Trophoblast cell (in vitro differentiated cells and primary cell): ENCODE data around the gene CD226.
"Not testable (repeated sequence)": the region's sequence is repeated elsewhere in the genome, so short reads cannot be mapped to it uniquely, and the experiment has no call there.

Experiments
- DNase-seq, 2 donors: peaks; one replicate each; pipeline ENCODE4 v3.0.0-alpha.2; 2016
- H2AFZ ChIP-seq: 2 replicates; pipeline ENCODE4 v1.6.1; 2013; ENCODE audit warnings: low read length, moderate library complexity, mild to moderate bottlenecking; ENCODE audit not compliant: insufficient read depth, poor library complexity
- H2AK5ac ChIP-seq: 2 replicates; pipeline ENCODE4 v1.6.1; 2013; ENCODE audit warnings: mild to moderate bottlenecking, low read length
- H2BK120ac ChIP-seq: 2 replicates; pipeline ENCODE4 v1.6.1; 2013; ENCODE audit warnings: low read length, mild to moderate bottlenecking, moderate library complexity; ENCODE audit not compliant: insufficient read depth, poor library complexity
- H2BK12ac ChIP-seq: 2 replicates; pipeline ENCODE4 v1.6.1; 2013; ENCODE audit warnings: mild to moderate bottlenecking, low read length, moderate library complexity
- H2BK5ac ChIP-seq: 2 replicates; pipeline ENCODE4 v1.6.1; 2013; ENCODE audit warnings: low read length, low read depth, moderate library complexity, mild to moderate bottlenecking; ENCODE audit not compliant: poor library complexity
- H3K14ac ChIP-seq: 2 replicates; pipeline ENCODE4 v1.6.1; 2013; ENCODE audit warnings: mild to moderate bottlenecking, low read length
- H3K18ac ChIP-seq: 2 replicates; pipeline ENCODE4 v1.6.1; 2013; ENCODE audit warnings: mild to moderate bottlenecking, low read length
- H3K23ac ChIP-seq: 2 replicates; pipeline ENCODE4 v1.6.1; 2013; ENCODE audit warnings: low read length
- H3K27ac ChIP-seq: 2 replicates; pipeline ENCODE4 v1.5.1; 2013; ENCODE audit warnings: low read depth, mild to moderate bottlenecking, inconsistent platforms, low read length, moderate library complexity
- H3K27me3 ChIP-seq: 2 replicates; pipeline ENCODE4 v1.6.1; 2013; ENCODE audit warnings: inconsistent platforms, mild to moderate bottlenecking, low read length, moderate library complexity; ENCODE audit not compliant: insufficient read depth
- H3K36me3 ChIP-seq, 2 experiments: 1 replicate in 1 of 2; 2 replicates in 1 of 2; pipeline ENCODE4 v1.6.1; 2013; ENCODE audit warnings: low read length in 2 of 2, mild to moderate bottlenecking in 2 of 2, moderate library complexity in 1 of 2; ENCODE audit not compliant: insufficient read depth in 2 of 2, control insufficient read depth in 1 of 2
- H3K4ac ChIP-seq: 2 replicates; pipeline ENCODE4 v1.6.1; 2013; ENCODE audit warnings: low read depth, mild to moderate bottlenecking, low read length, moderate library complexity
- H3K4me1 ChIP-seq, 2 experiments: 1 replicate in 1 of 2; 2 replicates in 1 of 2; pipeline ENCODE4 v1.6.1; 2013; ENCODE audit warnings: low read length in 2 of 2, mild to moderate bottlenecking in 2 of 2, moderate library complexity in 1 of 2; ENCODE audit not compliant: insufficient read depth in 2 of 2, control insufficient read depth in 1 of 2
- H3K4me2 ChIP-seq: 2 replicates; pipeline ENCODE4 v1.6.1; 2013; ENCODE audit warnings: inconsistent platforms, mild to moderate bottlenecking, low read length, moderate library complexity
- H3K4me3 ChIP-seq: 2 replicates; pipeline ENCODE4 v1.5.1; 2013; ENCODE audit warnings: mild to moderate bottlenecking, low read depth, low read length, inconsistent platforms
- H3K79me1 ChIP-seq: one replicate; pipeline ENCODE4 v1.6.1; 2013; ENCODE audit warnings: low read length
- H3K79me2 ChIP-seq: 2 replicates; pipeline ENCODE4 v1.6.1; 2013; ENCODE audit warnings: low read length, mild to moderate bottlenecking; ENCODE audit not compliant: control insufficient read depth, insufficient read depth, poor library complexity
- H3K9ac ChIP-seq: 2 replicates; pipeline ENCODE4 v1.6.1; 2013; ENCODE audit warnings: mild to moderate bottlenecking, low read length
- H3K9me3 ChIP-seq: 2 replicates; pipeline ENCODE4 v1.6.1; 2013; ENCODE audit warnings: low read depth, mild to moderate bottlenecking, control low read depth, inconsistent platforms, low read length; ENCODE audit not compliant: insufficient read depth
- H4K12ac ChIP-seq: 2 replicates; pipeline ENCODE4 v1.6.1; 2013; ENCODE audit warnings: low read depth, mild to moderate bottlenecking, low read length, moderate library complexity
- H4K8ac ChIP-seq: 2 replicates; pipeline ENCODE4 v1.6.1; 2013; ENCODE audit warnings: low read depth, mild to moderate bottlenecking, low read length, moderate library complexity
- H4K91ac ChIP-seq: one replicate; pipeline ENCODE4 v1.6.1; 2013; ENCODE audit warnings: low read depth, mild to moderate bottlenecking, low read length, moderate library complexity
- WGBS: extraction: QIAGEN DNeasy Blood & Tissue Kit; methylation state at CpG from one replicate; pipeline ENCODE4 v1.1.7; 2013; ENCODE audit warnings: missing lambda C conversion rate; ENCODE audit not compliant: insufficient read length, insufficient coverage; ENCODE audit errors: extremely low coverage; 5-methylcytosine and 5-hydroxymethylcytosine counted together

CD226 gene

DNA sequence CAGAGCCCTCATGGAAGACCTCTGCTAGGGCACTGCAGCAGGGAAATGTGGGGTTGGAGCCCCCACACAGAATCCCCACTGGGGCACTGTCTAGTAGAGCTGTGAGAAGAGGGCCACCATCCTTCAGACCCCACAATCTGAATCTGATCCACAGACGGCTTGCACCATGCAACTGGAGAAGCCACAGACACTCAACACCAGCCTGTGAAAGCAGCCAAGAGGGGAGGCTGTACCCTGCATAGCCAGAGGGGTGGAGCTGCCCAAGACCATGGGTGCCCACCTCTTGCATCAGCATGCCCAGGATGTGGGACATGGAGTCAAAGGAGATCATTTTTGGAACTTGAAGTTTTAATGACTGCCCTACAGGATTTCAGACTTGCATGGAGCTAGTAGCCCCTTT is 6.5 kb downstream of the CD226 start:
- H3K4me1 ChIP-seq = no peaks in the 10 kb centered on the region
- no peak overlapping the region for H4K8ac ChIP-seq
- H3K18ac ChIP-seq = no peak overlapping the region
- H2AFZ ChIP-seq = no peak overlapping the region
- no peaks in the 10 kb centered on the region for H3K9me3 ChIP-seq
- no peak overlapping the region for H2BK120ac ChIP-seq
- H3K27me3 ChIP-seq = no peaks in the 10 kb centered on the region
- no peak overlapping the region for H2BK5ac ChIP-seq
- H4K91ac ChIP-seq = no peak overlapping the region
- H3K79me1 ChIP-seq = no peaks in the 10 kb centered on the region
- H3K27ac ChIP-seq = no peak overlapping the region
- H2AK5ac ChIP-seq = no peak overlapping the region
- no peaks in the 10 kb centered on the region for H3K36me3 ChIP-seq
- H3K4me3 ChIP-seq = peak overlapping the region; percentile 41
- H3K4me2 ChIP-seq = no peak overlapping the region
- no peak overlapping the region for H3K23ac ChIP-seq
- no peak overlapping the region for H3K4ac ChIP-seq
- H4K12ac ChIP-seq = no peak overlapping the region
- WGBS = no CpG with 5 or more reads among the region's 1 CpG
- H3K14ac ChIP-seq = no peak overlapping the region
- H3K79me2 ChIP-seq = no peaks in the 10 kb centered on the region
- DNase-seq = no peak
- H3K9ac ChIP-seq = no peak overlapping the region
- no peak overlapping the region for H2BK12ac ChIP-seq

DNA sequence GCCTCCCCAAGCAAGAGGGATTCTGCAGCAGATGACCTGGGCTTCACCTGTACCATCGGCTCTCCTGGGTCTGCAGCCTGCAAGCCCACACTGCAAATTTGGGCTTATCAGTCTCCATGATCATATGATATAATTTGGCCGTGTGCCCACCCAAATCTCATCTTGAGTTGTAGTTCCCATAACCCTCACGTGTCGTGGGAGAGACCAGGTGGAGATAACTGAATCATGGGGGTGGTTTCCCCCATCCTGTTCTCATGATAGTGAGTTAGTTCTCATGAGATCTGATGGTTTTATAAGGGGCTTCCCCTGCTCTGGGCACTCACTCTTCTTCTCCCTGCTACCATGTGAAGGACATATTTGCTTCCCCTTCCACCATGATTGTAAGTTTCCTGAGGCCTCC is 7.9 kb downstream of the CD226 start:
- not testable (repeated sequence) for H3K4me1 ChIP-seq, H3K4ac ChIP-seq, H2BK120ac ChIP-seq, H3K36me3 ChIP-seq, H3K27me3 ChIP-seq, H3K18ac ChIP-seq, H3K27ac ChIP-seq, H3K4me2 ChIP-seq, H3K79me1 ChIP-seq, H3K79me2 ChIP-seq, H4K91ac ChIP-seq, DNase-seq, H2AFZ ChIP-seq, H3K23ac ChIP-seq, H4K12ac ChIP-seq, H3K14ac ChIP-seq, H3K4me3 ChIP-seq, H3K9me3 ChIP-seq, H3K9ac ChIP-seq, H2BK12ac ChIP-seq, H2BK5ac ChIP-seq, H2AK5ac ChIP-seq, H4K8ac ChIP-seq
- no CpG with 5 or more reads among the region's 4 CpGs for WGBS

DNA sequence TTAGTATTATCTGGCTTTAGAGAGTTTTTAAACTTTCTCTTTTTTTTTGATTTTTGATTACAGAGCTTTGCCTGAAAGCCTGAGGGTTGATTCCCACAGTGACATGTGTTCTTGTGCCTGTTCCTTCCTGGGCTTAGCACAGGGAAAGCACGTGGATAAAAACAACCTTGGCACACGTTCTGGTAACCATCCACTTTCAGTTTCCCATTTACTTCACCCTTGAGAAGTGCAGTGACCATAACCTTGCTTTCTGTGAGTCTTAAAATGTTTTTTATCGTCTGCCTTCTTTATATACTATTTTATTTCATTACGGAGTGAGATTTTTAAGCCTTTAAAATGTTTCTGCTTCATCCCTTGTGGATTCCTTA is 11.5 kb downstream of the CD226 start:
- no peak overlapping the region for H3K27ac ChIP-seq
- no peak overlapping the region for H4K8ac ChIP-seq
- no peak overlapping the region for H3K4ac ChIP-seq

DNA sequence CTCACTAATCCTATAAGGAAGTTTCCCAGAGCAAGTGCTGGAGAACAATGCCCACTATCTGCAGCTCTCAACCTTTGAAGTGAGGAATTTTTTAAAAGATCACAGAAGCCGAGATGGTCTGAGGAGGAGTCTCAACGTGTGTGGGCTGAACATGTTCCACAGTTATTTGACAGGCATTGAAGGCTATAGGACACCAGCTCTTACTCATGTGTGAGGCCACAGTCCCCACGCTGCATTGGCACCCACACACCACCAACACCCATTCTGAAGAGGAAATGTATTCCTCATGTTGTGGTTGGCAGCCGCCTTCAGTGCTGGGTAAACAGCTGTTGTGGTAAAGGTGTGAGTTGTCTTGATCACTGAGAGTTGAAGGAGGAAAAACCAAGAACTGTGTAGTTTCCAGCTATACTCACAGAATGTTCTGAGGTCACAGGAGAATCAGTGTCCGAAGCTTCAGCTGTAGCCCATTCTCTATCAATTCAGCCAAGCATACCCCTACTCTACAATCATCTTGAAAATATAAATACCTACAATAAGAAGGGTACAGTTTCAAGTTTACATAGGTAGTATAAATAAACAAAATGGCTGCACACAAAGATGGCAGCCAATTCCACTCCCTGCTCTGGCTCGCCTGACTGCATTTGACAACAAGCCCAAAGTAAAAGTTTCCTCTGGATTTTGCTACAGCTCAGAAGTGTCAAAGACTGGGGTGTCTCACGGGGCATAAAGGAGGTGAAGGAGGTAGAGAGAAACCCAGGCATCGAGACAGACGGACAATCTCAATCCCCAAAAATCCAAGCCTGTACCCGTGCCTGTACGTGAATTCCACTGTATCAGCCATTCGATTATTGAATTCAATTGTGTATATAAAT is 12.1 kb downstream of the CD226 start:
- Histone ChIP-seq H4K91ac (no peak overlapping the region), H3K4me3 (no peak overlapping the region), H3K4me2 (no peak overlapping the region), H3K4me1 (peaks cover 0 to 2% of the 10 kb centered on the region in 2 experiments), H4K8ac (no peak overlapping the region), H2BK5ac (no peak overlapping the region), H3K27me3 (no peaks in the 10 kb centered on the region), H3K9ac (no peak overlapping the region), H3K36me3 (no peaks in the 10 kb centered on the region), H3K27ac (no peak overlapping the region), H2AFZ (no peak overlapping the region), H3K4ac (no peak overlapping the region), H3K14ac (no peak overlapping the region), H2AK5ac (no peak overlapping the region), H3K79me1 (no peaks in the 10 kb centered on the region), H3K79me2 (no peaks in the 10 kb centered on the region), H2BK12ac (no peak overlapping the region), H3K23ac (no peak overlapping the region), H3K9me3 (no peaks in the 10 kb centered on the region), H3K18ac (no peak overlapping the region), H2BK120ac (no peak overlapping the region), H4K12ac (no peak overlapping the region)
- WGBS = no CpG with 5 or more reads among the region's 12 CpGs
- DNase-seq = no peak

More for the DNA sequence above, 11.5 kb downstream of the CD226 start:
- no peaks in the 10 kb centered on the region for H3K36me3 ChIP-seq
- H3K4me2 ChIP-seq = no peak overlapping the region
- WGBS = no CpG with 5 or more reads among the region's 4 CpGs
- no peak overlapping the region for H2AK5ac ChIP-seq
- H2BK5ac ChIP-seq = no peak overlapping the region
- no peaks in the 10 kb centered on the region for H3K9me3 ChIP-seq
- H3K4me1 ChIP-seq = peaks cover 0 to 2% of the 10 kb centered on the region in 2 experiments
- no peak for DNase-seq
- H3K4me3 ChIP-seq = no peak overlapping the region
- H3K27me3 ChIP-seq = no peaks in the 10 kb centered on the region
- no peak overlapping the region for H3K9ac ChIP-seq
- H2AFZ ChIP-seq = no peak overlapping the region
- H4K91ac ChIP-seq = no peak overlapping the region
- no peak overlapping the region for H4K12ac ChIP-seq
- no peaks in the 10 kb centered on the region for H3K79me2 ChIP-seq
- H3K14ac ChIP-seq = no peak overlapping the region
- H3K18ac ChIP-seq = no peak overlapping the region
- H3K79me1 ChIP-seq = no peaks in the 10 kb centered on the region
- H2BK12ac ChIP-seq = no peak overlapping the region
- no peak overlapping the region for H3K23ac ChIP-seq
- H2BK120ac ChIP-seq = no peak overlapping the region
